ENCODE measurements around the gene CDC42BPG. TPM values are rescaled to one million over a fixed set of nuclear protein-coding genes. Genes with fewer than 3 reads are reported as not detected.

CDC42BPG gene
- total RNA-seq, 1 experiment from 2014 or later, result 26.5 TPM

- CTCF ChIA-PET, result interaction anchor here (0.7 to 3.1 kb wide), 3 partner anchors 9 to 36 kb away, joined by 3 to 20 read pairs (median 3); no protein-coding TSS in a partner anchor
- no TSS peak for BruUV-seq (replicated peaks)
- Mint-ChIP-seq H3K27me3 (ENCODE audit: unreplicated experiment) (no peaks in the 10 kb centered on the region), H3K27ac (ENCODE audit: unreplicated experiment) (peak overlapping the region; percentile 79), H3K4me3 (ENCODE audit: low read depth, unreplicated experiment) (peak overlapping the region; percentile 45), H3K9me3 (ENCODE audit: low read depth, unreplicated experiment) (no peaks in the 10 kb centered on the region), H3K4me1 (ENCODE audit: low read depth, unreplicated experiment) (peaks cover 70% of the 10 kb centered on the region), H3K36me3 (ENCODE audit: insufficient read depth, unreplicated experiment) (peaks cover 68% of the 10 kb centered on the region)
- no peak for DNase-seq
- intact Hi-C loops (cut with micrococcal nuclease; ENCODE audit: unreplicated experiment), result no loop called here
- TF ChIP-seq CTCF (IDR thresholded peaks at IDR 0.05; ENCODE audit: unreplicated experiment), result no peak
Measured at GRCh38 chr11:64852804-64853509, 8.5 kb upstream of the CDC42BPG start.

- peak overlapping the region; percentile 24 for H3K27ac Mint-ChIP-seq (ENCODE audit: unreplicated experiment)
- CTCF ChIA-PET, result no interaction called here
- no peaks in the 10 kb centered on the region for H3K9me3 Mint-ChIP-seq (ENCODE audit: low read depth, unreplicated experiment)
- intact Hi-C loops (cut with micrococcal nuclease; ENCODE audit: unreplicated experiment), result no loop called here
- peaks cover 68% of the 10 kb centered on the region for H3K36me3 Mint-ChIP-seq (ENCODE audit: insufficient read depth, unreplicated experiment)
- peaks cover 76% of the 10 kb centered on the region for H3K4me1 Mint-ChIP-seq (ENCODE audit: low read depth, unreplicated experiment)
- no peaks in the 10 kb centered on the region for H3K27me3 Mint-ChIP-seq (ENCODE audit: unreplicated experiment)
- H3K4me3 Mint-ChIP-seq (ENCODE audit: low read depth, unreplicated experiment), result no peak overlapping the region
- no peak for DNase-seq
- no peak for TF ChIP-seq CTCF (IDR thresholded peaks at IDR 0.05; ENCODE audit: unreplicated experiment)
- no TSS peak for BruUV-seq (replicated peaks)
Measured at GRCh38 chr11:64851831-64852351, 7.4 kb upstream of the CDC42BPG start.

GRCh38 chr11:64850979-64851567 lies 6.6 kb upstream of the CDC42BPG start:
- Mint-ChIP-seq H3K27me3 (ENCODE audit: unreplicated experiment) (no peaks in the 10 kb centered on the region), H3K9me3 (ENCODE audit: low read depth, unreplicated experiment) (no peaks in the 10 kb centered on the region), H3K4me3 (ENCODE audit: low read depth, unreplicated experiment) (no peak overlapping the region), H3K36me3 (ENCODE audit: insufficient read depth, unreplicated experiment) (peaks cover 61% of the 10 kb centered on the region), H3K27ac (ENCODE audit: unreplicated experiment) (no peak overlapping the region), H3K4me1 (ENCODE audit: low read depth, unreplicated experiment) (peaks cover 70% of the 10 kb centered on the region)
- no peak for TF ChIP-seq CTCF (IDR thresholded peaks at IDR 0.05; ENCODE audit: unreplicated experiment)
- DNase-seq, result no peak
- intact Hi-C loops (cut with micrococcal nuclease; ENCODE audit: unreplicated experiment), result no loop called here
- CTCF ChIA-PET, result interaction anchor here (0.9 to 1.0 kb wide), 3 partner anchors 17 to 37 kb away, joined by 4 read pairs; no protein-coding TSS in a partner anchor
- BruUV-seq (replicated peaks), result no TSS peak

- CTCF ChIA-PET, result interaction anchor here (1.3 to 4.3 kb wide), 7 partner anchors 11 to 147 kb away, joined by 3 to 49 read pairs (median 14); partner anchors contain the start of genes BATF2 and EHD1
- no TSS peak for BruUV-seq (replicated peaks)
- H3K27me3 Mint-ChIP-seq (ENCODE audit: unreplicated experiment), result no peaks in the 10 kb centered on the region
- peaks cover 56% of the 10 kb centered on the region for H3K36me3 Mint-ChIP-seq (ENCODE audit: insufficient read depth, unreplicated experiment)
- intact Hi-C loops (cut with micrococcal nuclease; ENCODE audit: unreplicated experiment), result loop anchor here (5.0 to 10.0 kb wide), 3 partner anchors 148 to 265 kb away; partner anchors contain the start of genes ARL2, BATF2, TM7SF2 and ZNHIT2
- peaks cover 64% of the 10 kb centered on the region for H3K4me1 Mint-ChIP-seq (ENCODE audit: low read depth, unreplicated experiment)
- H3K4me3 Mint-ChIP-seq (ENCODE audit: low read depth, unreplicated experiment), result no peak overlapping the region
- no peaks in the 10 kb centered on the region for H3K9me3 Mint-ChIP-seq (ENCODE audit: low read depth, unreplicated experiment)
- no peak for DNase-seq
- peak overlapping the region; percentile 47 for H3K27ac Mint-ChIP-seq (ENCODE audit: unreplicated experiment)
- no peak for TF ChIP-seq CTCF (IDR thresholded peaks at IDR 0.05; ENCODE audit: unreplicated experiment)
Measured at GRCh38 chr11:64849598-64850356, 5.3 kb upstream of the CDC42BPG start.
